GM23338 (cell line): ENCODE results near the gene OR5F1. TPM values are rescaled to one million over a fixed set of nuclear protein-coding genes. Genes with fewer than 3 reads are reported as not detected.

Experiments
- ATAC-seq: fragments of 200-7000 bp; cut with Tn5 transposase; 3 replicates; pipeline ENCODE4 v1.9.1; 2020
- DNase-seq: peaks from one replicate; pipeline ENCODE4 v3.0.0-alpha.2; 2015; ENCODE audit warnings: low spot score
- H2AFZ ChIP-seq: fragments of 200-600 bp; sonication (generic); 2 replicates; pipeline ENCODE4 v1.8.0; 2016; ENCODE audit warnings: antibody characterized with exemption, mild to moderate bottlenecking, moderate library complexity
- H3F3A ChIP-seq: fragments of 200-600 bp; sonication (generic); replicated peaks from 2 replicates; pipeline ENCODE4 v1.8.0; 2017; ENCODE audit warnings: antibody characterized with exemption, mixed run types, low read depth
- H3K27ac ChIP-seq: fragments of 200-600 bp; sonication (generic); 2 replicates; pipeline ENCODE4 v1.6.1; 2016; ENCODE audit warnings: low read depth
- H3K27me3 ChIP-seq: fragments of 200-600 bp; sonication (generic); 2 replicates; pipeline ENCODE4 v1.8.0; 2016; ENCODE audit warnings: mild to moderate bottlenecking, mixed run types, moderate library complexity; ENCODE audit not compliant: insufficient read depth
- H3K36me3 ChIP-seq: fragments of 200-600 bp; sonication (generic); 2 replicates; pipeline ENCODE4 v1.8.0; 2016; ENCODE audit warnings: mild to moderate bottlenecking; ENCODE audit not compliant: insufficient read depth
- H3K4me1 ChIP-seq: fragments of 200-600 bp; sonication (generic); 2 replicates; pipeline ENCODE4 v1.8.0; 2016; ENCODE audit warnings: mild to moderate bottlenecking, moderate library complexity; ENCODE audit not compliant: insufficient read depth
- H3K4me2 ChIP-seq: fragments of 200-600 bp; sonication (generic); 2 replicates; pipeline ENCODE4 v1.7.1; 2017; ENCODE audit warnings: mixed run types
- H3K4me3 ChIP-seq: fragments of 200-600 bp; sonication (generic); 2 replicates; pipeline ENCODE4 v1.6.1; 2016; ENCODE audit warnings: mixed run types
- H3K79me2 ChIP-seq: fragments of 200-600 bp; sonication (generic); replicated peaks from 2 replicates; pipeline ENCODE4 v1.8.0; 2017; ENCODE audit warnings: mild to moderate bottlenecking; ENCODE audit not compliant: insufficient read depth
- H3K9me2 ChIP-seq: fragments of 200-600 bp; sonication (generic); 2 replicates; pipeline ENCODE4 v1.8.0; 2017; ENCODE audit not compliant: insufficient read depth
- H4K20me1 ChIP-seq: fragments of 200-600 bp; sonication (generic); replicated peaks from 2 replicates; pipeline ENCODE4 v1.8.0; 2017; ENCODE audit warnings: mild to moderate bottlenecking; ENCODE audit not compliant: insufficient read depth
- H3K27ac Mint-ChIP-seq: 2 replicates; pipeline ENCODE4 v1.8.0; 2020; ENCODE audit warnings: inconsistent platforms, mild to moderate bottlenecking, moderate library complexity, mixed read lengths
- H3K27me3 Mint-ChIP-seq: 3 replicates; pipeline ENCODE4 v1.8.0; 2022; ENCODE audit warnings: low read depth, mild to moderate bottlenecking, moderate library complexity, mixed read lengths, inconsistent platforms; ENCODE audit not compliant: insufficient read depth, poor library complexity
- H3K36me3 Mint-ChIP-seq: 3 replicates; pipeline ENCODE4 v1.8.0; 2021; ENCODE audit warnings: low read depth, mild to moderate bottlenecking, inconsistent platforms, moderate library complexity, mixed read lengths
- H3K4me1 Mint-ChIP-seq: 3 replicates; pipeline ENCODE4 v1.8.0; 2020; ENCODE audit warnings: mild to moderate bottlenecking, inconsistent platforms, mixed read lengths
- H3K4me3 Mint-ChIP-seq: 3 replicates; pipeline ENCODE4 v1.8.0; 2021; ENCODE audit warnings: moderate library complexity, mild to moderate bottlenecking, inconsistent platforms, mixed read lengths
- H3K9me3 Mint-ChIP-seq: 3 replicates; pipeline ENCODE4 v1.8.0; 2020; ENCODE audit warnings: moderate library complexity, mild to moderate bottlenecking, inconsistent platforms, mixed read lengths
- CREB1 ChIP-seq: fragments of 250-450 bp; sonication (Bioruptor Pico); IDR thresholded peaks from 2 replicates; pipeline ENCODE4 v1.5.0; 2020; ENCODE audit warnings: low read depth, mild to moderate bottlenecking, moderate library complexity
- EZH2 ChIP-seq: fragments of 200-600 bp; sonication (generic); IDR thresholded peaks from one replicate; pipeline ENCODE4 v1.8.0; 2017; ENCODE audit warnings: antibody characterized with exemption, mild to moderate bottlenecking, low read depth; ENCODE audit not compliant: unreplicated experiment
- EZH2phosphoT487 ChIP-seq: fragments of 200-600 bp; sonication (generic); IDR thresholded peaks from one replicate; pipeline ENCODE4 v1.8.1; 2018; ENCODE audit warnings: antibody characterized with exemption; ENCODE audit not compliant: unreplicated experiment
- JUNB ChIP-seq: IDR thresholded peaks from one replicate; pipeline ENCODE4 v1.6.1; 2016; ENCODE audit warnings: antibody characterized with exemption; ENCODE audit not compliant: unreplicated experiment
- NANOG ChIP-seq: IDR thresholded peaks from 2 replicates; pipeline ENCODE4 v1.6.1; 2016; ENCODE audit warnings: antibody characterized with exemption, borderline replicate concordance
- POLR2AphosphoS5 ChIP-seq: IDR thresholded peaks from 2 replicates; pipeline ENCODE4 v1.6.1; 2016; ENCODE audit warnings: antibody characterized with exemption, low read depth
- STAT1 ChIP-seq: IDR thresholded peaks from one replicate; pipeline ENCODE4 v1.6.1; 2016; ENCODE audit warnings: antibody characterized with exemption; ENCODE audit not compliant: unreplicated experiment
- ZNF114 ChIP-seq: fragments of 250-450 bp; sonication (Bioruptor Pico); IDR thresholded peaks from 2 replicates; pipeline ENCODE4 v1.5.0; 2020; ENCODE audit warnings: mild to moderate bottlenecking, moderate library complexity
- ZNF331 ChIP-seq: fragments of 250-450 bp; sonication (Bioruptor Pico); IDR thresholded peaks from 2 replicates; pipeline ENCODE4 v1.5.0; 2020; ENCODE audit warnings: low read depth, mild to moderate bottlenecking, moderate library complexity
- long read RNA-seq: library from polyadenylated mRNA; unstranded; transcript quantifications from one replicate; pipeline ENCODE4 v2.0.0, GENCODE V29; 2020; ENCODE audit not compliant: unreplicated experiment
- polyA plus RNA-seq: library from polyadenylated mRNA; unstranded; fragments of >200 nt; fragmentation: Nextera tagmentation; extraction: Ambion mirVana; gene quantifications from 2 replicates; pipeline ENCODE4 v1.2.1, GENCODE V29; 2016
- total RNA-seq: library from RNA; depleted of rRNA; stranded (reverse); fragments of >200 nt; shearing (Covaris generic); gene quantifications from 2 replicates; pipeline ENCODE4 v1.2.3, GENCODE V29; 2014; rRNA removed
- TF ChIP-seq, protein P1 (sequence below), 2 experiments: fragments of 200-600 bp in 1 of 2; sonication (generic) in 1 of 2; conservative IDR thresholded peaks; 2 replicates each; pipeline versions ENCODE4 v1.5.1 to v1.6.1; 2016 to 2017; ENCODE audit warnings: antibody characterized with exemption in 2 of 2, low read depth in 2 of 2, mild to moderate bottlenecking in 2 of 2, moderate library complexity in 1 of 2
- TF ChIP-seq, protein P2 (sequence below): fragments of 250-450 bp; sonication (Bioruptor Pico); IDR thresholded peaks from 2 replicates; pipeline ENCODE4 v1.5.0; 2020; ENCODE audit warnings: mild to moderate bottlenecking, moderate library complexity
- TF ChIP-seq, protein P3 (sequence below): IDR thresholded peaks from one replicate; pipeline ENCODE4 v1.6.1; 2018; ENCODE audit warnings: antibody characterized with exemption; ENCODE audit not compliant: unreplicated experiment
- TF ChIP-seq, protein P4 (sequence below): IDR thresholded peaks from 2 replicates; pipeline ENCODE4 v1.6.1; 2016; ENCODE audit warnings: antibody characterized with exemption

The OR5F1 gene
- not detected in 2 replicates for total RNA-seq
- polyA plus RNA-seq, result not detected in 2 replicates
- long read RNA-seq, result 0 reads

DNA sequence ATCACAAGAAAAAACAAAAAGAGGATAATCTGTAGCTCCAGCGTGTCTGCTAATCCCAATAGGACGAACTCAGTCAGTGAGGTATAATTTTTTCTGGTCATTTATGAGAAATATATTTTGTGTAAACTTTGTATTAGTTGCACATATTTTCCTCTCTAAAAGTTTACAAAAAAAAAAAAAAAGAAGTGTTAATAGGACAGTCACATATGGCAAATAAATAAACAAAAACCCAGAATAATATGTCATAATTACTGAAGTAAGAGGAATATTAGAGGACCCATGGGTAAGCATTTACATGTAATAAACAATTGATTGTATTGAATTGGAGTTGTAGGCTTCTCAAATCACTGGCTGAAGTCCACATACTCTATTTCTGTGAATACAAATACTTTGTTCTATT lies at the start of gene OR5F1:
OR5F1 (minus strand) TSS at position 101 of the 400 bp plus-strand sequence; CDS start at position 101, 0 bp downstream.
- Mint-ChIP-seq H3K27ac (no peak within 1 kb of the TSS; the same call in 1 of the 2 replicates), H3K27me3 (peaks cover 1% of the 10 kb centered on the region), H3K36me3 (peaks cover 23% of the 10 kb centered on the region), H3K4me1 (peaks cover 16% of the 10 kb centered on the region), H3K9me3 (peaks cover 23% of the 10 kb centered on the region), H3K4me3 (no peak within 1 kb of the TSS)
- Histone ChIP-seq H3K4me1 (peaks cover 18% of the 10 kb centered on the region), H3K36me3 (no peaks in the 10 kb centered on the region; the same call in 1 of the 2 replicates), H3K9me2 (no peaks in the 10 kb centered on the region), H3K27me3 (no peaks in the 10 kb centered on the region), H3K4me2 (0 out of 2 replicates have a peak within 1 kb of the TSS, but pooled peaks have one; percentile 1), H2AFZ (no peak within 1 kb of the TSS), H3F3A (no peaks in the 10 kb centered on the region), H4K20me1 (no peaks in the 10 kb centered on the region), H3K4me3 (no peak within 1 kb of the TSS), H3K27ac (no peak within 1 kb of the TSS), H3K79me2 (no peaks in the 10 kb centered on the region)
- DNase-seq (no peak), ATAC-seq (no peak)
- TF ChIP-seq JUNB, result no peak
- TF ChIP-seq, protein P1, sequence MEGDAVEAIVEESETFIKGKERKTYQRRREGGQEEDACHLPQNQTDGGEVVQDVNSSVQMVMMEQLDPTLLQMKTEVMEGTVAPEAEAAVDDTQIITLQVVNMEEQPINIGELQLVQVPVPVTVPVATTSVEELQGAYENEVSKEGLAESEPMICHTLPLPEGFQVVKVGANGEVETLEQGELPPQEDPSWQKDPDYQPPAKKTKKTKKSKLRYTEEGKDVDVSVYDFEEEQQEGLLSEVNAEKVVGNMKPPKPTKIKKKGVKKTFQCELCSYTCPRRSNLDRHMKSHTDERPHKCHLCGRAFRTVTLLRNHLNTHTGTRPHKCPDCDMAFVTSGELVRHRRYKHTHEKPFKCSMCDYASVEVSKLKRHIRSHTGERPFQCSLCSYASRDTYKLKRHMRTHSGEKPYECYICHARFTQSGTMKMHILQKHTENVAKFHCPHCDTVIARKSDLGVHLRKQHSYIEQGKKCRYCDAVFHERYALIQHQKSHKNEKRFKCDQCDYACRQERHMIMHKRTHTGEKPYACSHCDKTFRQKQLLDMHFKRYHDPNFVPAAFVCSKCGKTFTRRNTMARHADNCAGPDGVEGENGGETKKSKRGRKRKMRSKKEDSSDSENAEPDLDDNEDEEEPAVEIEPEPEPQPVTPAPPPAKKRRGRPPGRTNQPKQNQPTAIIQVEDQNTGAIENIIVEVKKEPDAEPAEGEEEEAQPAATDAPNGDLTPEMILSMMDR (conservative IDR thresholded peaks at IDR 0.05; ENCODE audit: low read depth in 2 of 2), result no peak
- no peak for TF ChIP-seq ZNF114 (CRISPR knock-in tag)
- TF ChIP-seq CREB1, result no peak
- TF ChIP-seq, protein P2, sequence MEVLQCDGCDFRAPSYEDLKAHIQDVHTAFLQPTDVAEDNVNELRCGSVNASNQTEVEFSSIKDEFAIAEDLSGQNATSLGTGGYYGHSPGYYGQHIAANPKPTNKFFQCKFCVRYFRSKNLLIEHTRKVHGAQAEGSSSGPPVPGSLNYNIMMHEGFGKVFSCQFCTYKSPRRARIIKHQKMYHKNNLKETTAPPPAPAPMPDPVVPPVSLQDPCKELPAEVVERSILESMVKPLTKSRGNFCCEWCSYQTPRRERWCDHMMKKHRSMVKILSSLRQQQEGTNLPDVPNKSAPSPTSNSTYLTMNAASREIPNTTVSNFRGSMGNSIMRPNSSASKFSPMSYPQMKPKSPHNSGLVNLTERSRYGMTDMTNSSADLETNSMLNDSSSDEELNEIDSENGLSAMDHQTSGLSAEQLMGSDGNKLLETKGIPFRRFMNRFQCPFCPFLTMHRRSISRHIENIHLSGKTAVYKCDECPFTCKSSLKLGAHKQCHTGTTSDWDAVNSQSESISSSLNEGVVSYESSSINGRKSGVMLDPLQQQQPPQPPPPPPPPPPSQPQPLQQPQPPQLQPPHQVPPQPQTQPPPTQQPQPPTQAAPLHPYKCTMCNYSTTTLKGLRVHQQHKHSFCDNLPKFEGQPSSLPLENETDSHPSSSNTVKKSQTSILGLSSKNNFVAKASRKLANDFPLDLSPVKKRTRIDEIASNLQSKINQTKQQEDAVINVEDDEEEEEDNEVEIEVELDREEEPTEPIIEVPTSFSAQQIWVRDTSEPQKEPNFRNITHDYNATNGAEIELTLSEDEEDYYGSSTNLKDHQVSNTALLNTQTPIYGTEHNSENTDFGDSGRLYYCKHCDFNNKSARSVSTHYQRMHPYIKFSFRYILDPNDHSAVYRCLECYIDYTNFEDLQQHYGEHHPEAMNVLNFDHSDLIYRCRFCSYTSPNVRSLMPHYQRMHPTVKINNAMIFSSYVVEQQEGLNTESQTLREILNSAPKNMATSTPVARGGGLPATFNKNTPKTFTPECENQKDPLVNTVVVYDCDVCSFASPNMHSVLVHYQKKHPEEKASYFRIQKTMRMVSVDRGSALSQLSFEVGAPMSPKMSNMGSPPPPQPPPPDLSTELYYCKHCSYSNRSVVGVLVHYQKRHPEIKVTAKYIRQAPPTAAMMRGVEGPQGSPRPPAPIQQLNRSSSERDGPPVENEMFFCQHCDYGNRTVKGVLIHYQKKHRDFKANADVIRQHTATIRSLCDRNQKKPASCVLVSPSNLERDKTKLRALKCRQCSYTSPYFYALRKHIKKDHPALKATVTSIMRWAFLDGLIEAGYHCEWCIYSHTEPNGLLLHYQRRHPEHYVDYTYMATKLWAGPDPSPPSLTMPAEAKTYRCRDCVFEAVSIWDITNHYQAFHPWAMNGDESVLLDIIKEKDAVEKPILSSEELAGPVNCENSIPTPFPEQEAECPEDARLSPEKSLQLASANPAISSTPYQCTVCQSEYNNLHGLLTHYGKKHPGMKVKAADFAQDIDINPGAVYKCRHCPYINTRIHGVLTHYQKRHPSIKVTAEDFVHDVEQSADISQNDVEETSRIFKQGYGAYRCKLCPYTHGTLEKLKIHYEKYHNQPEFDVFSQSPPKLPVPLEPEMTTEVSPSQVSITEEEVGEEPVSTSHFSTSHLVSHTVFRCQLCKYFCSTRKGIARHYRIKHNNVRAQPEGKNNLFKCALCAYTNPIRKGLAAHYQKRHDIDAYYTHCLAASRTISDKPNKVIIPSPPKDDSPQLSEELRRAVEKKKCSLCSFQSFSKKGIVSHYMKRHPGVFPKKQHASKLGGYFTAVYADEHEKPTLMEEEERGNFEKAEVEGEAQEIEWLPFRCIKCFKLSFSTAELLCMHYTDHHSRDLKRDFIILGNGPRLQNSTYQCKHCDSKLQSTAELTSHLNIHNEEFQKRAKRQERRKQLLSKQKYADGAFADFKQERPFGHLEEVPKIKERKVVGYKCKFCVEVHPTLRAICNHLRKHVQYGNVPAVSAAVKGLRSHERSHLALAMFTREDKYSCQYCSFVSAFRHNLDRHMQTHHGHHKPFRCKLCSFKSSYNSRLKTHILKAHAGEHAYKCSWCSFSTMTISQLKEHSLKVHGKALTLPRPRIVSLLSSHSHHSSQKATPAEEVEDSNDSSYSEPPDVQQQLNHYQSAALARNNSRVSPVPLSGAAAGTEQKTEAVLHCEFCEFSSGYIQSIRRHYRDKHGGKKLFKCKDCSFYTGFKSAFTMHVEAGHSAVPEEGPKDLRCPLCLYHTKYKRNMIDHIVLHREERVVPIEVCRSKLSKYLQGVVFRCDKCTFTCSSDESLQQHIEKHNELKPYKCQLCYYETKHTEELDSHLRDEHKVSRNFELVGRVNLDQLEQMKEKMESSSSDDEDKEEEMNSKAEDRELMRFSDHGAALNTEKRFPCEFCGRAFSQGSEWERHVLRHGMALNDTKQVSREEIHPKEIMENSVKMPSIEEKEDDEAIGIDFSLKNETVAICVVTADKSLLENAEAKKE (CRISPR knock-in tag), result no peak
- no peak for TF ChIP-seq STAT1
- TF ChIP-seq POLR2AphosphoS5, result no peak
- TF ChIP-seq, protein P3, sequence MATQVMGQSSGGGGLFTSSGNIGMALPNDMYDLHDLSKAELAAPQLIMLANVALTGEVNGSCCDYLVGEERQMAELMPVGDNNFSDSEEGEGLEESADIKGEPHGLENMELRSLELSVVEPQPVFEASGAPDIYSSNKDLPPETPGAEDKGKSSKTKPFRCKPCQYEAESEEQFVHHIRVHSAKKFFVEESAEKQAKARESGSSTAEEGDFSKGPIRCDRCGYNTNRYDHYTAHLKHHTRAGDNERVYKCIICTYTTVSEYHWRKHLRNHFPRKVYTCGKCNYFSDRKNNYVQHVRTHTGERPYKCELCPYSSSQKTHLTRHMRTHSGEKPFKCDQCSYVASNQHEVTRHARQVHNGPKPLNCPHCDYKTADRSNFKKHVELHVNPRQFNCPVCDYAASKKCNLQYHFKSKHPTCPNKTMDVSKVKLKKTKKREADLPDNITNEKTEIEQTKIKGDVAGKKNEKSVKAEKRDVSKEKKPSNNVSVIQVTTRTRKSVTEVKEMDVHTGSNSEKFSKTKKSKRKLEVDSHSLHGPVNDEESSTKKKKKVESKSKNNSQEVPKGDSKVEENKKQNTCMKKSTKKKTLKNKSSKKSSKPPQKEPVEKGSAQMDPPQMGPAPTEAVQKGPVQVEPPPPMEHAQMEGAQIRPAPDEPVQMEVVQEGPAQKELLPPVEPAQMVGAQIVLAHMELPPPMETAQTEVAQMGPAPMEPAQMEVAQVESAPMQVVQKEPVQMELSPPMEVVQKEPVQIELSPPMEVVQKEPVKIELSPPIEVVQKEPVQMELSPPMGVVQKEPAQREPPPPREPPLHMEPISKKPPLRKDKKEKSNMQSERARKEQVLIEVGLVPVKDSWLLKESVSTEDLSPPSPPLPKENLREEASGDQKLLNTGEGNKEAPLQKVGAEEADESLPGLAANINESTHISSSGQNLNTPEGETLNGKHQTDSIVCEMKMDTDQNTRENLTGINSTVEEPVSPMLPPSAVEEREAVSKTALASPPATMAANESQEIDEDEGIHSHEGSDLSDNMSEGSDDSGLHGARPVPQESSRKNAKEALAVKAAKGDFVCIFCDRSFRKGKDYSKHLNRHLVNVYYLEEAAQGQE, result no peak
- TF ChIP-seq EZH2, result no peak
- no peak for TF ChIP-seq NANOG
- TF ChIP-seq EZH2phosphoT487, result no peak
- TF ChIP-seq ZNF331, result no peak
- TF ChIP-seq, protein P4, sequence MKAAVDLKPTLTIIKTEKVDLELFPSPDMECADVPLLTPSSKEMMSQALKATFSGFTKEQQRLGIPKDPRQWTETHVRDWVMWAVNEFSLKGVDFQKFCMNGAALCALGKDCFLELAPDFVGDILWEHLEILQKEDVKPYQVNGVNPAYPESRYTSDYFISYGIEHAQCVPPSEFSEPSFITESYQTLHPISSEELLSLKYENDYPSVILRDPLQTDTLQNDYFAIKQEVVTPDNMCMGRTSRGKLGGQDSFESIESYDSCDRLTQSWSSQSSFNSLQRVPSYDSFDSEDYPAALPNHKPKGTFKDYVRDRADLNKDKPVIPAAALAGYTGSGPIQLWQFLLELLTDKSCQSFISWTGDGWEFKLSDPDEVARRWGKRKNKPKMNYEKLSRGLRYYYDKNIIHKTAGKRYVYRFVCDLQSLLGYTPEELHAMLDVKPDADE, result no peak
